Lung (tissue), 12 donors: Measurements from ENCODE around the gene MRPL19. TPM values are rescaled to one million over a fixed set of nuclear protein-coding genes. Genes with fewer than 3 reads are reported as not detected.

Source experiments
- ATAC-seq: fragments of 200-7000 bp; cut with Tn5 transposase; one replicate; pipeline ENCODE4 v1.9.1; 2020; ENCODE audit warnings: moderate number of reproducible peaks; ENCODE audit not compliant: insufficient read depth, low FRiP score
- DNase-seq, 3 donors: peaks; one replicate each; pipeline ENCODE4 v3.0.0-alpha.2; 2013 to 2017
- H3K27ac ChIP-seq, 2 donors: one replicate each; pipeline ENCODE4 v1.5.1; 2013; ENCODE audit warnings: mild to moderate bottlenecking in 2 of 2, moderate library complexity in 2 of 2, control low read depth in 1 of 2, inconsistent platforms in 1 of 2, low read depth in 1 of 2, low read length in 1 of 2
- H3K27me3 ChIP-seq, 3 donors: one replicate each; pipeline ENCODE4 v1.5.1; 2013; ENCODE audit warnings: low read length in 2 of 3; ENCODE audit not compliant: control insufficient read depth in 3 of 3, insufficient read depth in 3 of 3
- H3K36me3 ChIP-seq, 4 donors: one replicate each; pipeline ENCODE4 v1.5.1; 2013; ENCODE audit warnings: low read length in 4 of 4, mild to moderate bottlenecking in 1 of 4, moderate library complexity in 1 of 4; ENCODE audit not compliant: control insufficient read depth in 4 of 4, insufficient read depth in 4 of 4
- H3K4me1 ChIP-seq, 5 donors: one replicate each; pipeline ENCODE4 v1.5.1; 2013; ENCODE audit warnings: low read length in 5 of 5, mild to moderate bottlenecking in 2 of 5, moderate library complexity in 1 of 5; ENCODE audit not compliant: control insufficient read depth in 5 of 5, insufficient read depth in 5 of 5
- H3K4me3 ChIP-seq: one replicate; pipeline ENCODE4 v1.5.1; 2013; ENCODE audit warnings: mild to moderate bottlenecking, control low read depth, moderate library complexity
- H3K9ac ChIP-seq, 2 donors: one replicate each; pipeline ENCODE4 v1.5.1; 2013; ENCODE audit warnings: low read length in 2 of 2, control low read depth in 1 of 2; ENCODE audit not compliant: insufficient read depth in 1 of 2
- H3K9me3 ChIP-seq, 4 donors: one replicate each; pipeline ENCODE4 v1.5.1; 2013; ENCODE audit warnings: low read length in 3 of 4, mild to moderate bottlenecking in 1 of 4, moderate library complexity in 1 of 4; ENCODE audit not compliant: control insufficient read depth in 4 of 4, insufficient read depth in 3 of 4
- CTCF ChIP-seq: IDR thresholded peaks from 2 replicates; pipeline ENCODE4 v1.5.1; 2012; ENCODE audit warnings: mild to moderate bottlenecking; ENCODE audit errors: control extremely low read depth, extremely low read depth
- WGBS, 2 donors: extraction: QIAGEN DNeasy Blood & Tissue Kit; methylation state at CpG; one replicate each; pipeline ENCODE4 v1.1.7; 2013; 5-methylcytosine and 5-hydroxymethylcytosine counted together
- polyA plus RNA-seq, 2 donors: library from polyadenylated mRNA; stranded (reverse); fragments of 200-250 nt; gene quantifications; one replicate each; pipeline ENCODE4 v1.2.1, GENCODE V29; 2013
- total RNA-seq, 2 donors: library from RNA; depleted of rRNA in 1 of 2; stranded (reverse); fragments of >200 nt in 1 of 2; gene quantifications; one replicate each; pipeline ENCODE4 v1.2.1, GENCODE V29; 2014 to 2021
- donor health status: control.
- donor health status: control.
- donor health status: Bipolar disorder and iron deficiency.
- donor health status: healthy.
- donor health status: DM: yes; HTN: yes; CAD: no.

MRPL19 gene
- total and polyA plus RNA-seq, 4 donors: 14.9 to 65.0 (median 33.3) TPM

- no peak for DNase-seq
- Histone ChIP-seq H3K4me3 (no peak overlapping the region), H3K9ac (no peak overlapping the region), H3K27ac (no peak overlapping the region), H3K27me3 (no peaks in the 10 kb centered on the region), H3K4me1 (peaks cover 0 to 15% (median 7%) of the 10 kb centered on the region in 5 donors), H3K36me3 (no peaks in the 10 kb centered on the region), H3K9me3 (no peaks in the 10 kb centered on the region)
- 70 to 76% methylated on average over 1 of the region's 1 CpG for WGBS, 2 donors
- no peak for ATAC-seq
- TF ChIP-seq CTCF: no peak
Measured at GRCh38 chr2:75637568-75637967, 9.0 kb upstream of the MRPL19 start.

DNA sequence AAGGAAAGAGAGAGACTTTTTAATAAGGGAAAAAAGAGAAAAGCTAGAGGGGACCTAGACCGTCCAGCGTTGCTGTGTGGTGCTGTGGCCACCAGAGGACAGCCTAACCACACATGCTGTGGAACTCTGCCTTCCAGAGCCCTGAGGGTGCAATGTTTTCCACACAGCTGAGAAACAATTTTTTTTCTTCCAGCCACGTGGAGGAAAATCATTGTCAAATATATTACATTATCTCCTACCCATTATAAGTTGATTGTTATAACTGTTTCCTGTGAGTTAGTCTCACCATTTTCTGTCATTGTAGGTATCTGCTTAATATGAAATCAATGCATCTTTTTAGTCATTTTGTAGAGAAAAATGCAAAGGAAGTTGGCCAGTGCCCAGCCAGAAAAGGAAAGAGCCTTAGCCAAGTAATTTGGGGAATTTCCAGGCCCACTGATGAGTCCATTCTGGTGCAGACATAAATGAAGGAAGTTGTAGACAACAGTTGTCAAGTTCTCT is 5.9 kb upstream of the MRPL19 start:
- H3K4me3 ChIP-seq: no peak overlapping the region
- no peaks in the 10 kb centered on the region for H3K27me3 ChIP-seq
- H3K9me3 ChIP-seq: no peaks in the 10 kb centered on the region
- DNase-seq: peak; percentile 76 to 92 (median 90)
- peak; percentile 91 for TF ChIP-seq CTCF
- H3K9ac ChIP-seq: no peak overlapping the region
- no peak overlapping the region for H3K27ac ChIP-seq
- ATAC-seq: peak; percentile 96
- H3K4me1 ChIP-seq: peaks cover 0 to 12% (median 0%) of the 10 kb centered on the region in 5 donors
- WGBS, 2 donors: 0% methylated on average over 3 of the region's 3 CpGs
- H3K36me3 ChIP-seq: no peaks in the 10 kb centered on the region

DNA sequence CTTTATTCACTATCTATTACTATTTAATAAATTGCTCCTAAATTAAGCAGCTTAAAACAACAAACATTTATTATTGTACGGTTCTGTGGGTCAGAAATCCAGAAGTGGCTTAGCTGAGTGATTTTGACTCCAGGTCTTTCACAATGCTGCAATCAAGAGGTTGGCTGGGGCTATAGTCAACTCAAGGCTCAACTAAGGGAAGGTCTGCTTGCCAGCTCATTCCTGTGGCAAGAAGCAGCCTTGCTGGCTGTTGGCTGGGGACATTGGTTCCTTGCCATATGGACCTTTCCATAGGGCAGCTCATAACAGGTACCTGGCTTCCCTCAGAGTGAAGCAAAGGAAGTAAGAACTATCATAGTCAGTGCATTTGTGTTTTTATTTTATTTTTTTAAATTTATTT is 5.0 kb upstream of the MRPL19 start:
- Histone ChIP-seq H3K27me3 (no peaks in the 10 kb centered on the region), H3K9me3 (no peaks in the 10 kb centered on the region), H3K9ac (no peak overlapping the region), H3K36me3 (no peaks in the 10 kb centered on the region), H3K4me1 (peaks cover 0 to 12% (median 2%) of the 10 kb centered on the region in 5 donors), H3K4me3 (no peak overlapping the region), H3K27ac (no peak overlapping the region)
- no peak for ATAC-seq
- DNase-seq: peak in 1 of 3 donors; percentile 26
- no peak for TF ChIP-seq CTCF
- 57 to 83% methylated on average over 1 of the region's 1 CpG for WGBS, 2 donors

GRCh38 chr2:75643980-75644379 is 2.6 kb upstream of the MRPL19 start:
- 49 to 54% methylated on average over 1 of the region's 1 CpG for WGBS, 2 donors
- TF ChIP-seq CTCF: no peak
- Histone ChIP-seq H3K36me3 (no peaks in the 10 kb centered on the region), H3K4me1 (peaks cover 0 to 22% (median 2%) of the 10 kb centered on the region in 5 donors), H3K27me3 (no peaks in the 10 kb centered on the region), H3K4me3 (no peak overlapping the region), H3K27ac (no peak overlapping the region), H3K9me3 (no peaks in the 10 kb centered on the region), H3K9ac (no peak overlapping the region)
- ATAC-seq (no peak), DNase-seq (no peak)
